T-helper 17 cell (primary cell): Measurements from ENCODE around the gene ELAVL4. TPM values are rescaled to one million over a fixed set of nuclear protein-coding genes. Genes with fewer than 3 reads are reported as not detected.

Source experiments
- ATAC-seq: fragments of 150-1000 bp; cut with Tn5 transposase; 2 replicates; pipeline ENCODE4 v1.10.0; 2021; ENCODE audit warnings: mild to moderate bottlenecking, moderate library complexity
- DNase-seq, 3 donors: peaks; one replicate each; pipeline versions ENCODE4 v3.0.0 to v3.0.0-alpha.2; 2020 to 2021
- H3K9me3 ChIP-seq: one replicate; pipeline ENCODE4 v1.7.0; 2013; ENCODE audit warnings: low read length, mild to moderate bottlenecking; ENCODE audit not compliant: control insufficient read depth, poor library complexity, severe bottlenecking
- H3K27ac Mint-ChIP-seq: one replicate; pipeline ENCODE4 v1.8.0; 2022; ENCODE audit warnings: mild to moderate bottlenecking, moderate library complexity, mixed read lengths
- H3K27me3 Mint-ChIP-seq: one replicate; pipeline ENCODE4 v1.8.0; 2022; ENCODE audit warnings: mixed read lengths
- H3K36me3 Mint-ChIP-seq: one replicate; pipeline ENCODE4 v1.8.0; 2022; ENCODE audit warnings: low read depth, mixed read lengths
- H3K4me1 Mint-ChIP-seq: one replicate; pipeline ENCODE4 v1.8.0; 2022; ENCODE audit warnings: mild to moderate bottlenecking, mixed read lengths
- H3K4me3 Mint-ChIP-seq: one replicate; pipeline ENCODE4 v1.8.0; 2022; ENCODE audit warnings: mild to moderate bottlenecking, moderate library complexity, mixed read lengths
- total RNA-seq, 4 donors: library from RNA in 2 of 4; stranded (reverse) in 2 of 4; gene quantifications; one replicate each; pipeline ENCODE4 v1.2.3 and lab custom pipeline; 2022 to 2026

Gene ELAVL4
- total RNA-seq, 2 donors from 2014 or later: not detected

GRCh38 chr1:50172299-50172698 lies 63.6 kb downstream of the ELAVL4 start:
- ATAC-seq: no peak
- H3K9me3 ChIP-seq: no peaks in the 10 kb centered on the region
- Mint-ChIP-seq H3K36me3 (peaks cover 3% of the 10 kb centered on the region), H3K4me3 (no peak overlapping the region), H3K27ac (no peak overlapping the region), H3K27me3 (peaks cover 27% of the 10 kb centered on the region), H3K4me1 (no peaks in the 10 kb centered on the region)
- DNase-seq: no peak

- Mint-ChIP-seq H3K4me1 (no peaks in the 10 kb centered on the region), H3K4me3 (no peak overlapping the region), H3K27me3 (peaks cover 31% of the 10 kb centered on the region), H3K36me3 (peaks cover 3% of the 10 kb centered on the region), H3K27ac (no peak overlapping the region)
- H3K9me3 ChIP-seq: no peaks in the 10 kb centered on the region
- ATAC-seq (no peak), DNase-seq (no peak)
These were observed 65.4 kb downstream of the ELAVL4 start for GRCh38 chr1:50174101-50174500.

GRCh38 chr1:50175719-50176639 lies 67.3 kb downstream of the ELAVL4 start:
- H3K9me3 ChIP-seq: no peaks in the 10 kb centered on the region
- DNase-seq: no peak
- peaks cover 3% of the 10 kb centered on the region for H3K36me3 Mint-ChIP-seq
- H3K27me3 Mint-ChIP-seq: peaks cover 40% of the 10 kb centered on the region
- H3K4me3 Mint-ChIP-seq: no peak overlapping the region
- no peaks in the 10 kb centered on the region for H3K4me1 Mint-ChIP-seq
- H3K27ac Mint-ChIP-seq: no peak overlapping the region
- no peak for ATAC-seq

GRCh38 chr1:50177994-50178393 lies 69.3 kb downstream of the ELAVL4 start:
- no peak for ATAC-seq
- no peak for DNase-seq
- no peaks in the 10 kb centered on the region for H3K9me3 ChIP-seq
- Mint-ChIP-seq H3K36me3 (peaks cover 3% of the 10 kb centered on the region), H3K4me3 (no peak overlapping the region), H3K27me3 (peaks cover 44% of the 10 kb centered on the region), H3K27ac (no peak overlapping the region), H3K4me1 (no peaks in the 10 kb centered on the region)

- H3K9me3 ChIP-seq: no peaks in the 10 kb centered on the region
- no peak overlapping the region for H3K27ac Mint-ChIP-seq
- no peak for ATAC-seq
- no peak overlapping the region for H3K4me3 Mint-ChIP-seq
- no peak for DNase-seq
- peaks cover 56% of the 10 kb centered on the region for H3K27me3 Mint-ChIP-seq
- peaks cover 4% of the 10 kb centered on the region for H3K4me1 Mint-ChIP-seq
- H3K36me3 Mint-ChIP-seq: peaks cover 3% of the 10 kb centered on the region
These were observed 70.9 kb downstream of the ELAVL4 start for GRCh38 chr1:50179639-50180038.

- no peaks in the 10 kb centered on the region for H3K9me3 ChIP-seq
- Mint-ChIP-seq H3K36me3 (peaks cover 3% of the 10 kb centered on the region), H3K4me3 (no peak overlapping the region), H3K27ac (no peak overlapping the region), H3K4me1 (peaks cover 4% of the 10 kb centered on the region), H3K27me3 (peaks cover 58% of the 10 kb centered on the region)
- DNase-seq (no peak), ATAC-seq (no peak)
These were observed 71.6 kb downstream of the ELAVL4 start for GRCh38 chr1:50180367-50180766.

GRCh38 chr1:50181027-50181663 lies 72.4 kb downstream of the ELAVL4 start:
- ATAC-seq (no peak), DNase-seq (no peak)
- no peaks in the 10 kb centered on the region for H3K9me3 ChIP-seq
- Mint-ChIP-seq H3K27me3 (peaks cover 58% of the 10 kb centered on the region), H3K36me3 (peaks cover 3% of the 10 kb centered on the region), H3K4me1 (peaks cover 4% of the 10 kb centered on the region), H3K4me3 (no peak overlapping the region), H3K27ac (no peak overlapping the region)

- no peaks in the 10 kb centered on the region for H3K36me3 Mint-ChIP-seq
- H3K4me1 Mint-ChIP-seq: peaks cover 4% of the 10 kb centered on the region
- no peak overlapping the region for H3K27ac Mint-ChIP-seq
- DNase-seq (no peak), ATAC-seq (no peak)
- H3K4me3 Mint-ChIP-seq: no peak overlapping the region
- H3K9me3 ChIP-seq: no peaks in the 10 kb centered on the region
- peaks cover 45% of the 10 kb centered on the region for H3K27me3 Mint-ChIP-seq
These were observed 74.8 kb downstream of the ELAVL4 start for GRCh38 chr1:50183378-50184133.

GRCh38 chr1:50189369-50189768 lies 80.6 kb downstream of the ELAVL4 start:
- Mint-ChIP-seq H3K27me3 (peaks cover 32% of the 10 kb centered on the region), H3K36me3 (no peaks in the 10 kb centered on the region), H3K4me3 (no peak overlapping the region), H3K27ac (no peak overlapping the region), H3K4me1 (no peaks in the 10 kb centered on the region)
- no peak for ATAC-seq
- no peak for DNase-seq
- H3K9me3 ChIP-seq: no peaks in the 10 kb centered on the region

- Mint-ChIP-seq H3K4me1 (no peaks in the 10 kb centered on the region), H3K4me3 (no peak overlapping the region), H3K36me3 (no peaks in the 10 kb centered on the region), H3K27ac (no peak overlapping the region), H3K27me3 (peaks cover 41% of the 10 kb centered on the region)
- no peaks in the 10 kb centered on the region for H3K9me3 ChIP-seq
- ATAC-seq (no peak), DNase-seq (no peak)
These were observed 84.3 kb downstream of the ELAVL4 start for GRCh38 chr1:50193002-50193401.

- DNase-seq (no peak), ATAC-seq (no peak)
- peaks cover 46% of the 10 kb centered on the region for H3K27me3 Mint-ChIP-seq
- H3K4me3 Mint-ChIP-seq: no peak overlapping the region
- H3K27ac Mint-ChIP-seq: no peak overlapping the region
- H3K4me1 Mint-ChIP-seq: no peaks in the 10 kb centered on the region
- no peaks in the 10 kb centered on the region for H3K36me3 Mint-ChIP-seq
- H3K9me3 ChIP-seq: no peaks in the 10 kb centered on the region
These were observed 86.5 kb downstream of the ELAVL4 start for GRCh38 chr1:50195205-50195604.

- ATAC-seq (no peak), DNase-seq (no peak)
- Mint-ChIP-seq H3K4me1 (no peaks in the 10 kb centered on the region), H3K36me3 (no peaks in the 10 kb centered on the region), H3K27me3 (peaks cover 44% of the 10 kb centered on the region), H3K27ac (no peak overlapping the region), H3K4me3 (no peak overlapping the region)
- H3K9me3 ChIP-seq: no peaks in the 10 kb centered on the region
These were observed 87.4 kb downstream of the ELAVL4 start for GRCh38 chr1:50196081-50196480.

- Mint-ChIP-seq H3K4me3 (no peak overlapping the region), H3K4me1 (no peaks in the 10 kb centered on the region), H3K36me3 (no peaks in the 10 kb centered on the region), H3K27ac (no peak overlapping the region), H3K27me3 (peaks cover 39% of the 10 kb centered on the region)
- ATAC-seq (no peak), DNase-seq (no peak)
- H3K9me3 ChIP-seq: no peaks in the 10 kb centered on the region
These were observed 88.5 kb downstream of the ELAVL4 start for GRCh38 chr1:50197216-50197615.
